Measurements from ENCODE around the gene LAMTOR3. TPM values are rescaled to one million over a fixed set of nuclear protein-coding genes. Genes with fewer than 3 reads are reported as not detected.

LAMTOR3 gene
- total and polyA plus RNA-seq, 9 of the 15 experiments (the other 6 are each of a cell fraction or from before 2014, with no cell fraction given): 17.9 to 146 (median 59.4) TPM

DNA sequence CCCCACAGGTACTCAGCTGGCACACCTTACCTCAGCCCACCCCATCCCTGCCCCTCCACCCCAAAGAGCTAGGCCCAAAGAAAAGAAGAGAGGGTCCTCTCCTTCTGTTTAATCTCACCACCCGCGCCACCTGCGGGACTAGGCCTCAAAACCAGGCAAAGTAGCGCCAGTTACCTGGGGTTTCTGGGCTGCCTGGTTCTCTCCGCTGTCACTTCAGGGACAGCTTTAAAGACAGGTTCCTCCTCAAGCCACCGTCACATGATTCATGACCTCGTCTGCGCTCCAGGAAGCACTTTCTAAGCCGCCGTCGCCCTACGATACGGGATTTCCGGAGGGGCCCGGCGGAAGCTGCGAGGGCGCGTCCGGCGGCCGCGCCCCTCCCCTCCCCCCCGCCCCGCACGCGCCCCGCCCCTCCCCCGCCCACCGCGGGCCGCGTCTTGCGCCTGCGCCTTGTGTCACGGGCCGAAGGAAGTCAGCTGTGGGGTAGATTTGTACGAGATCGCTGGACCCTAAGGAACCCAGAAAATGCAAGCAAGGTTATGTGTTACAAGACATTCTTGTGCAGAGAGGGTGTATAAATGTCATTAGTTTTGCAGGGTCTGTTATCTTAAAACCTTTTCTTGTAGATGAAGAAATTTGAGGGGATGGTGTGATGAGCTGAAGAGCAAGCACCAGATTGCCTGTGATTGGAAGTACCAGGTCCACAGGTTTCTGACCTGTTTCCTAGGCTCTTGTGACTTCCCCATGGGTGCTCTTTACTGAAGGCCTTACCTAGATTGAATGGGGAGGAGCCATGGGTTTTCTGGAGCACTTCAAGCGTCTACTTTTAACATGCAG is at the start of gene LAMTOR3 (continued):
- TF ChIP-seq, protein P1, sequence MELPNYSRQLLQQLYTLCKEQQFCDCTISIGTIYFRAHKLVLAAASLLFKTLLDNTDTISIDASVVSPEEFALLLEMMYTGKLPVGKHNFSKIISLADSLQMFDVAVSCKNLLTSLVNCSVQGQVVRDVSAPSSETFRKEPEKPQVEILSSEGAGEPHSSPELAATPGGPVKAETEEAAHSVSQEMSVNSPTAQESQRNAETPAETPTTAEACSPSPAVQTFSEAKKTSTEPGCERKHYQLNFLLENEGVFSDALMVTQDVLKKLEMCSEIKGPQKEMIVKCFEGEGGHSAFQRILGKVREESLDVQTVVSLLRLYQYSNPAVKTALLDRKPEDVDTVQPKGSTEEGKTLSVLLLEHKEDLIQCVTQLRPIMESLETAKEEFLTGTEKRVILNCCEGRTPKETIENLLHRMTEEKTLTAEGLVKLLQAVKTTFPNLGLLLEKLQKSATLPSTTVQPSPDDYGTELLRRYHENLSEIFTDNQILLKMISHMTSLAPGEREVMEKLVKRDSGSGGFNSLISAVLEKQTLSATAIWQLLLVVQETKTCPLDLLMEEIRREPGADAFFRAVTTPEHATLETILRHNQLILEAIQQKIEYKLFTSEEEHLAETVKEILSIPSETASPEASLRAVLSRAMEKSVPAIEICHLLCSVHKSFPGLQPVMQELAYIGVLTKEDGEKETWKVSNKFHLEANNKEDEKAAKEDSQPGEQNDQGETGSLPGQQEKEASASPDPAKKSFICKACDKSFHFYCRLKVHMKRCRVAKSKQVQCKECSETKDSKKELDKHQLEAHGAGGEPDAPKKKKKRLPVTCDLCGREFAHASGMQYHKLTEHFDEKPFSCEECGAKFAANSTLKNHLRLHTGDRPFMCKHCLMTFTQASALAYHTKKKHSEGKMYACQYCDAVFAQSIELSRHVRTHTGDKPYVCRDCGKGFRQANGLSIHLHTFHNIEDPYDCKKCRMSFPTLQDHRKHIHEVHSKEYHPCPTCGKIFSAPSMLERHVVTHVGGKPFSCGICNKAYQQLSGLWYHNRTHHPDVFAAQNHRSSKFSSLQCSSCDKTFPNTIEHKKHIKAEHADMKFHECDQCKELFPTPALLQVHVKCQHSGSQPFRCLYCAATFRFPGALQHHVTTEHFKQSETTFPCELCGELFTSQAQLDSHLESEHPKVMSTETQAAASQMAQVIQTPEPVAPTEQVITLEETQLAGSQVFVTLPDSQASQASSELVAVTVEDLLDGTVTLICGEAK (IDR thresholded peaks at IDR 0.05): peak; percentile 93
- TF ChIP-seq, protein P1 (CRISPR knock-in tag; IDR thresholded peaks at IDR 0.05): no peak
- TF ChIP-seq TCF3 (CRISPR knock-in tag; IDR thresholded peaks at IDR 0.05) (no peak), ZNF717 (CRISPR knock-in tag; IDR thresholded peaks at IDR 0.05) (no peak), ZNF146 (CRISPR knock-in tag; IDR thresholded peaks at IDR 0.05; ENCODE audit: unreplicated experiment) (no peak), MAZ (CRISPR knock-in tag; conservative IDR thresholded peaks at IDR 0.05 in 1 of 2, IDR thresholded peaks at IDR 0.05 in 1 of 2) (peak in 1 of 2 experiments; percentile 68; a peak in 2 of 4 replicates), MAFG (tag; conservative IDR thresholded peaks at IDR 0.05) (no peak), NFIX (CRISPR knock-in tag; IDR thresholded peaks at IDR 0.05; ENCODE audit: low read depth) (no peak), ZNF121 (CRISPR knock-in tag; conservative IDR thresholded peaks at IDR 0.05) (no peak), RFX1 (IDR thresholded peaks at IDR 0.05) (peak; percentile 37; the same call in 1 of the 2 replicates), FIP1L1 (IDR thresholded peaks at IDR 0.05; ENCODE audit: low read depth, low read length, poor library complexity, severe bottlenecking) (no peak), SAFB2 (IDR thresholded peaks at IDR 0.05; ENCODE audit: borderline replicate concordance, low read depth, low read length, severe bottlenecking) (no peak), ZNF140 (CRISPR knock-in tag; IDR thresholded peaks at IDR 0.05) (no peak), ZEB2 (IDR thresholded peaks at IDR 0.05) (no peak), SMAD1 (IDR thresholded peaks at IDR 0.05; ENCODE audit: low read depth, low read length, partially characterized antibody) (no peak), RNF2 (IDR thresholded peaks at IDR 0.05) (no peak), RCOR1 (IDR thresholded peaks at IDR 0.05; ENCODE audit: borderline replicate concordance in 1 of 2, low read depth in 2 of 2, low read length in 2 of 2) (no peak; a peak in 1 of 4 replicates), NCOR1 (IDR thresholded peaks at IDR 0.05) (no peak), CHCHD3 (CRISPR knock-in tag; IDR thresholded peaks at IDR 0.05) (no peak)
- TF ChIP-seq, protein P2, sequence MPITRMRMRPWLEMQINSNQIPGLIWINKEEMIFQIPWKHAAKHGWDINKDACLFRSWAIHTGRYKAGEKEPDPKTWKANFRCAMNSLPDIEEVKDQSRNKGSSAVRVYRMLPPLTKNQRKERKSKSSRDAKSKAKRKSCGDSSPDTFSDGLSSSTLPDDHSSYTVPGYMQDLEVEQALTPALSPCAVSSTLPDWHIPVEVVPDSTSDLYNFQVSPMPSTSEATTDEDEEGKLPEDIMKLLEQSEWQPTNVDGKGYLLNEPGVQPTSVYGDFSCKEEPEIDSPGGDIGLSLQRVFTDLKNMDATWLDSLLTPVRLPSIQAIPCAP (CRISPR knock-in tag; IDR thresholded peaks at IDR 0.05; ENCODE audit: borderline replicate concordance): no peak
